MM.1S (cell line): ENCODE results near the gene SUN5.

Experiments used
- DNase-seq: peaks from one replicate; pipeline ENCODE4 v3.0.0-alpha.2; 2015
- H2AFZ ChIP-seq: fragments of 300-600 bp; sonication (generic); 2 replicates; pipeline ENCODE4 v1.6.0; 2016; ENCODE audit warnings: antibody characterized with exemption, low read length
- H3F3A ChIP-seq: fragments of 300-600 bp; sonication (generic); 2 replicates; pipeline ENCODE4 v1.6.1; 2016; ENCODE audit warnings: mild to moderate bottlenecking, antibody characterized with exemption, low read length, moderate library complexity, mixed read lengths; ENCODE audit not compliant: insufficient read depth
- H3K27ac ChIP-seq: fragments of 300-600 bp; sonication (generic); 2 replicates; pipeline ENCODE4 v1.5.1; 2016; ENCODE audit warnings: mild to moderate bottlenecking, low read length
- H3K27me3 ChIP-seq: fragments of 300-600 bp; sonication (generic); replicated peaks from 2 replicates; pipeline ENCODE4 v1.6.0; 2016; ENCODE audit warnings: low read length; ENCODE audit not compliant: insufficient read depth
- H3K36me3 ChIP-seq: fragments of 300-600 bp; sonication (generic); replicated peaks from 2 replicates; pipeline ENCODE4 v1.6.1; 2016; ENCODE audit warnings: mild to moderate bottlenecking, low read length, mixed read lengths; ENCODE audit not compliant: insufficient read depth
- H3K4me1 ChIP-seq: fragments of 300-600 bp; sonication (generic); 2 replicates; pipeline ENCODE4 v1.6.1; 2016; ENCODE audit warnings: low read length, mixed read lengths
- H3K4me2 ChIP-seq: fragments of 300-600 bp; sonication (generic); 2 replicates; pipeline ENCODE4 v1.6.0; 2016; ENCODE audit warnings: low read depth, low read length
- H3K4me3 ChIP-seq: fragments of 300-600 bp; sonication (generic); 2 replicates; pipeline ENCODE4 v1.5.1; 2016; ENCODE audit warnings: low read length, mixed read lengths
- H3K79me2 ChIP-seq: fragments of 300-600 bp; sonication (generic); 2 replicates; pipeline ENCODE4 v1.6.1; 2016; ENCODE audit warnings: mixed run types, low read length, mixed read lengths
- H3K9ac ChIP-seq: fragments of 300-600 bp; sonication (generic); 2 replicates; pipeline ENCODE4 v1.6.1; 2016; ENCODE audit warnings: low read length, mixed read lengths
- H3K9me2 ChIP-seq: fragments of 300-600 bp; sonication (generic); replicated peaks from 2 replicates; pipeline ENCODE4 v1.6.1; 2016; ENCODE audit warnings: mild to moderate bottlenecking, low read length, mixed read lengths; ENCODE audit not compliant: insufficient read depth
- H3K9me3 ChIP-seq: fragments of 300-600 bp; sonication (generic); replicated peaks from 2 replicates; pipeline ENCODE4 v1.6.1; 2016; ENCODE audit warnings: mild to moderate bottlenecking, low read length, mixed read lengths; ENCODE audit not compliant: insufficient read depth
- H4K20me1 ChIP-seq: fragments of 300-600 bp; sonication (generic); 2 replicates; pipeline ENCODE4 v1.6.1; 2016; ENCODE audit warnings: mild to moderate bottlenecking, low read length, moderate library complexity, mixed read lengths; ENCODE audit not compliant: insufficient read depth
- EZH2 ChIP-seq: fragments of 300-600 bp; sonication (generic); optimal IDR thresholded peaks from 2 replicates; pipeline ENCODE3; 2017; ENCODE audit warnings: low read depth, mild to moderate bottlenecking, antibody characterized with exemption, low read length, mixed read lengths
- EZH2phosphoT487 ChIP-seq: fragments of 300-600 bp; sonication (generic); IDR thresholded peaks from 2 replicates; pipeline ENCODE4 v1.6.1; 2018; ENCODE audit warnings: antibody characterized with exemption, low read length
- TF ChIP-seq, protein P1 (sequence below): fragments of 300-600 bp; sonication (generic); IDR thresholded peaks from 2 replicates; pipeline ENCODE4 v1.5.1; 2016; ENCODE audit warnings: antibody characterized with exemption, low read length, mixed read lengths

The SUN5 gene

GRCh38 chr20:33016581-33017109, 12.4 kb upstream of the SUN5 start:
- Histone ChIP-seq H3K9ac (no peak overlapping the region), H3K27me3 (peaks cover 91% of the 10 kb centered on the region), H3K79me2 (no peaks in the 10 kb centered on the region), H3K27ac (no peak overlapping the region), H3K4me1 (no peaks in the 10 kb centered on the region), H3K4me2 (no peak overlapping the region), H3K9me2 (no peaks in the 10 kb centered on the region), H3F3A (no peaks in the 10 kb centered on the region), H2AFZ (no peak overlapping the region), H3K9me3 (no peaks in the 10 kb centered on the region), H3K4me3 (no peak overlapping the region), H3K36me3 (no peaks in the 10 kb centered on the region), H4K20me1 (no peaks in the 10 kb centered on the region)
- no peak for TF ChIP-seq EZH2
- TF ChIP-seq, protein P1, sequence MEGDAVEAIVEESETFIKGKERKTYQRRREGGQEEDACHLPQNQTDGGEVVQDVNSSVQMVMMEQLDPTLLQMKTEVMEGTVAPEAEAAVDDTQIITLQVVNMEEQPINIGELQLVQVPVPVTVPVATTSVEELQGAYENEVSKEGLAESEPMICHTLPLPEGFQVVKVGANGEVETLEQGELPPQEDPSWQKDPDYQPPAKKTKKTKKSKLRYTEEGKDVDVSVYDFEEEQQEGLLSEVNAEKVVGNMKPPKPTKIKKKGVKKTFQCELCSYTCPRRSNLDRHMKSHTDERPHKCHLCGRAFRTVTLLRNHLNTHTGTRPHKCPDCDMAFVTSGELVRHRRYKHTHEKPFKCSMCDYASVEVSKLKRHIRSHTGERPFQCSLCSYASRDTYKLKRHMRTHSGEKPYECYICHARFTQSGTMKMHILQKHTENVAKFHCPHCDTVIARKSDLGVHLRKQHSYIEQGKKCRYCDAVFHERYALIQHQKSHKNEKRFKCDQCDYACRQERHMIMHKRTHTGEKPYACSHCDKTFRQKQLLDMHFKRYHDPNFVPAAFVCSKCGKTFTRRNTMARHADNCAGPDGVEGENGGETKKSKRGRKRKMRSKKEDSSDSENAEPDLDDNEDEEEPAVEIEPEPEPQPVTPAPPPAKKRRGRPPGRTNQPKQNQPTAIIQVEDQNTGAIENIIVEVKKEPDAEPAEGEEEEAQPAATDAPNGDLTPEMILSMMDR, result no peak
- no peak for TF ChIP-seq EZH2phosphoT487
- no peak for DNase-seq

DNA sequence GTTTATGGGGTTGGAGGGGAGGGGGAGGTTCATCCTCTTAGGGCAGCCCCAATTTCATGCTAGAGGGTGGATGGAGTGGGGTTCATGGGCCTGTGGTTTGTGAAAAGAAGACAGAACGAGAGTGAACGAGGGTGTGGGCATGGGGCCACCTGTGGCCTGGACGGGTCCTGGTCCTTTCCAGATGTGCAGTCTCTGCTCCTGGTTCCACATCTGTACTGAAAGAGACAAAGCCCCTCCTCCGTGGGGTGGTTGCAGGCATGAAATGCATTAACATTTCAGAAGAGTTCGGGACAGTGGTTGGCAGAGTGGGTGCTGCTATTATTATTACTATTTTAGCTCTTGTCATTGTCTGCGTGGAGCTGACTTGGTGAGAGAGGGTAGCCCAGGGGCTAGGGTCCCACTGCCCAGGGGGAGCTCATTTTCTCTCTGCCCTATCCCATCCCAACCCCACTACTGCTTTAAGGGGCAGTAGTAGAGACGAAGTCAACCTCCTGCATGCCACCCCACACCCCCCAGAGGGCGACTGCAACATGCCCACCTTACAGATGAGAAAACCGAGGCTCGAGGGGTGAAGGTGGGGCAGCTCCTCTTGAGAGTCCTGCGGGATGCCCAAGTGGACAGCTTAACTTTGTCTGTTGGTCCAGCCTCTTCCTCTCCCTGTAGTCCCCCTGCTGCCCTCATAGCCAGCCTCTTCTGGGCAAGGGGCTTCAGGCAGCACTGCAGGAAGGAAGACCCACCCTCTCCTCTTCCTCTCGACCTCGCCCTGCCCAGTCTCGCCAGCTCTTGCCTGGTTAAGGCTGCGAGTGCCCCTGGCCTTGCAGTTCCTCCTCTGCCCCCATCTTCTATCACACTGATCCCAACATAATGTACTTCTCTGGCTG, 11.7 kb upstream of the SUN5 start:
- H3K4me3 ChIP-seq, result no peak overlapping the region
- H3K9me3 ChIP-seq, result no peaks in the 10 kb centered on the region
- H2AFZ ChIP-seq, result no peak overlapping the region
- H3F3A ChIP-seq, result no peaks in the 10 kb centered on the region
- no peak overlapping the region for H3K27ac ChIP-seq
- H3K27me3 ChIP-seq, result peaks cover 95% of the 10 kb centered on the region
- no peaks in the 10 kb centered on the region for H3K79me2 ChIP-seq
- TF ChIP-seq EZH2 (no peak), EZH2phosphoT487 (no peak)
- TF ChIP-seq, protein P1, result no peak
- no peaks in the 10 kb centered on the region for H4K20me1 ChIP-seq
- no peak for DNase-seq
- no peaks in the 10 kb centered on the region for H3K4me1 ChIP-seq
- H3K36me3 ChIP-seq, result no peaks in the 10 kb centered on the region
- no peak overlapping the region for H3K9ac ChIP-seq
- H3K4me2 ChIP-seq, result no peak overlapping the region
- no peaks in the 10 kb centered on the region for H3K9me2 ChIP-seq

DNA sequence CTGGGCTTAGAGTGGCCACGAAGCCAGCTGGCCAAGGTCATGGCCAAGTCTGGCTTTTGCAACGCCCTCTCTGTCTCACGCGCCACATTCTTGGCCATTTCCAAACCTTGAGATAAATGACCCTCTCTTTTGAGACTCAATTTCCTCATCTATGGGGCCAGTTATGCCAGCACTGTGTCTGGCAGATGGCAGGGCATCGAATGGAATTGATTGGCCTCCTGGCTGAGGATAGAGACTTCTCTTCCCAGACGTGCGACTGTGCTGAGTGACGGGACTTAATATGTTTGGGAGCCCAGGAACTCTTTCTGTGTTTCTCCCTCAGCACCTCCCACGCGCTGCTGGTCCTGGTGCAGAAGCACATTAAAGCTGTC, 10.9 kb upstream of the SUN5 start:
- DNase-seq, result no peak
- Histone ChIP-seq H3K4me2 (no peak overlapping the region), H3K9me3 (no peaks in the 10 kb centered on the region), H3K36me3 (no peaks in the 10 kb centered on the region), H2AFZ (no peak overlapping the region), H3K27ac (no peak overlapping the region), H3K4me3 (no peak overlapping the region), H3K9me2 (no peaks in the 10 kb centered on the region), H3K79me2 (no peaks in the 10 kb centered on the region), H3K27me3 (peaks cover 97% of the 10 kb centered on the region), H3F3A (no peaks in the 10 kb centered on the region), H3K4me1 (no peaks in the 10 kb centered on the region), H4K20me1 (no peaks in the 10 kb centered on the region), H3K9ac (no peak overlapping the region)
- TF ChIP-seq EZH2 (no peak), EZH2phosphoT487 (no peak)
- TF ChIP-seq, protein P1, result no peak
